ENCODE measurements around the gene HOXB6.
A peak's percentile ranks its signal among the peaks of the same experiment; 100 is the strongest.

The HOXB6 gene

DNA sequence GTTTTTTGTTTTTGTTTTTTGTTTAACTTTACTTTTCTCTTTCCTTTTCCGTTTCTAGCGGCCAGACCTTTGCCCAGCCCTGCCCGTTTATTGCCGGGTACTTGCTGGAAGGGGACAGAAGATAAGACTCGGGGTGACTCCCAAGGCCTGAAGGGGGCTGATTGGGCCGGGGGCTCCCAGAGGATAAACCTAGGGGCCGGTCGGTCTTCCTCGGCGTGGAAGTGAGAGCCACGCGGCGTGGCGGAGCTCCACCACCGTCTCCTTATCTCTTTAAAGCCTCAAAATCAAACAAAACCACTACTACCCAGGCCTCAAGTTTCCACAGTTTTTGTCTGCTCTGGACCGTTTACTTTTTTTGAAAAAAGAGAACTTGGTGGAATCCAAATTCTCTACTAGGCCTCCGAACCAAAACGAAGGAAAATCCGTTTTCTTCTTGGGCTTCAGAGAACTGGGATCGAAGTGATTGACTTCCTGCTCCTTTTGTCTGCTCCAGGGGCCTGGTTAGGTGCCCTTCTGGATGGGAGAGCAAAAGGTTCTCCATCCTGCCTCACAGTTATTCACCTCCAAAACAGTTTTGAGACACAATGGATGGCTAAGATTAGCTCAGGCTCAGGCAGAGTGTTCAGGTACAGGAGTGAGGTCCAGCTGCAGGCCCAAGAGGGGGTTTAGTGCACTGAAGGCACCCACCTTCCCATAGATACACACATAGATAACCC lies 29.9 kb upstream of the HOXB6 start:
- no peak for DNase-seq (ENCODE audit: low spot score)

DNA sequence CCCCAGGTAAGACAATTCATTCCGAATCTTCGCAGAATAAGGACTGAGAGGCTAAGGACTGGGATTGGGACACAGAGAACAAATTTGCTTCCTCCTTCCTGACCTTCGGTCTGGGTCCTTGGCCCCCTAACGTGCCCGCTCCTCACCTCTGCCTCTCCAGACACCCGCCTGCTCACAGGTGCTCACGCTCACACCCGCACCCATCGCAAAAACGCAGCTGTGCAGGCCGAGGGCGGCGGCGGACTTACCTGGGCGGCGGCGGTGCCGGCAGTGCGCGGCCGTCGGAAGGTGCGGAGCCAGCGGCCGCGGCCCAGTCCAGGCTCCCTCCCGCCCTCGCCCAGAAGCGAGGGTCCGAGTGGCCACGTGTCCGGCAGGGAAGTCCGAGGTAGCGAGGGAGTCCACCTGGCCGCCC lies 28.5 kb upstream of the HOXB6 start:
- no peak for DNase-seq (ENCODE audit: low spot score)

DNA sequence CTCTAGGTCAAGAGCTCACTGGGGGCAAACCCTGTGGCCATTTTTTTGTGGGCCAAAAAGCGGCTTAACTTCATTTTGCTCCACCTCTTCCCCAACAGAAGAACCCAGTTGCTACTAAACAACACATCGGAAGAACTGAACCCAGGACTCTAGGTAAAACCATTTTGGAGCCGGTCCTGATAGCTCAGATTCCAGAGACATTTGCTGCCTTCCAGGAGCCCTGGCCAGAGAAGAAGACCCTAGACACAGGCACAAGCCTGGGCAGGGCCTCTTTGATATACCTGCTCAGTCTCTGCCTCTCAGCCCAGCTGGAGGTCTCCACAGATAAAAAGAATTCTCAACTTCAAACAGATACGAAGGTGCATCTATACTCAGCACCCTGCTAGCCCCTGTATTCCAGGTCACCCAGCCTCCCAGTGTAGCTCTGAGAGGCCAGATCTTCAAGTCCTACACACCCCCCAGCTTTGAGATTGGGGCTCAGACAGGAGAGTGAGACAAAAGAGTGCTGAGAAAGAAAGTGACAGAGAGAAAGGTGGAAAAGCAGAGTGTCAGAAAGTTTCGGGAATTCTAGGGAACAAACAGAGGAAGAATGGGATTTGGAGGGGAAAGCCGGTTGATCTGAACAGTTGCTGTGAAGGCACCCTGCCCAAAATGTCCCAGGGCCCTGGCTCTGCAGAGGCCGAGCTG lies 27.9 kb upstream of the HOXB6 start:
- DNase-seq (ENCODE audit: low spot score): no peak

DNA sequence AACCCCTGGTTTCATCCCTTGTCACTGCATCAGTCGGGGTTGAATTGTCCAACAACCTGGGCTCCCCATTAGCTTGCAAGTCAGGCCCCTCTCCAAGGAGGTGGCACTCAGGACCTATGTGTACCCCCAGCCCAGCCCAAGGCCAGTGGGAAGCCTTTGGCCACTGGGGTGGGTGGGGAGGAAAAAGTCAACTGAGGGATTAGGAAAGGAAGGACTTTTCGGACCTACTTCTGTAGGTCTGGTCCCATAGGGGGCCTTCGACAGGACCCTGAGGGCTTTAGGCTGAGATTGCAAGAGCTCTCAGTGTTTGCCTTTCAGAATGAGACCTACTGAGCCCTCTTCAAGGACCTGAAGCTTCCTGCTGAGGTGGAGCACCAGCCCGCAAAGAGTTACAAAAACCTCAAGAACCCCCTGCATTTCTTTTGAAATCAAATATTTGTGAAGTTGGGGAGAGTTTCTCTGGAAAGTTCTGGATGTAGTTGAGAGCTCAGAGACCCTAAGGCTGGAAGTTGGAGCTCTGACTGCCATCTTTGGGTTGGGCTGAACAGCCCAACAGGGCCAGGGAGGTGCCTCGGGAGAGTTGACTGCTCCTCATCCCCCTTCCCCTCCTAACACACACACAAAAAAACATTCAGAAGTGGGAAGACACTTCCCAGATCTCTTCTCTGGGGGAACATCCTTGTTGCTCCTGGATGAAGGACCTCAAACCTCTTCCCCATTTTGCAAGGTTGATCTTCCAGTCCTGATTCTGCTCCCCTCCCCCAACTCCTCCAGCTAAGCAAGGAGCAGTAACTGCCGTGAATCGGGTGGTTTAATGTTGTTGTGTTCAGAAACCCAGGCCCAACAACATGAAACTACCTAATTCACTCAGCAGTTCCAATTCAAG lies 27.1 kb upstream of the HOXB6 start:
- no peak for DNase-seq (ENCODE audit: low spot score)

DNA sequence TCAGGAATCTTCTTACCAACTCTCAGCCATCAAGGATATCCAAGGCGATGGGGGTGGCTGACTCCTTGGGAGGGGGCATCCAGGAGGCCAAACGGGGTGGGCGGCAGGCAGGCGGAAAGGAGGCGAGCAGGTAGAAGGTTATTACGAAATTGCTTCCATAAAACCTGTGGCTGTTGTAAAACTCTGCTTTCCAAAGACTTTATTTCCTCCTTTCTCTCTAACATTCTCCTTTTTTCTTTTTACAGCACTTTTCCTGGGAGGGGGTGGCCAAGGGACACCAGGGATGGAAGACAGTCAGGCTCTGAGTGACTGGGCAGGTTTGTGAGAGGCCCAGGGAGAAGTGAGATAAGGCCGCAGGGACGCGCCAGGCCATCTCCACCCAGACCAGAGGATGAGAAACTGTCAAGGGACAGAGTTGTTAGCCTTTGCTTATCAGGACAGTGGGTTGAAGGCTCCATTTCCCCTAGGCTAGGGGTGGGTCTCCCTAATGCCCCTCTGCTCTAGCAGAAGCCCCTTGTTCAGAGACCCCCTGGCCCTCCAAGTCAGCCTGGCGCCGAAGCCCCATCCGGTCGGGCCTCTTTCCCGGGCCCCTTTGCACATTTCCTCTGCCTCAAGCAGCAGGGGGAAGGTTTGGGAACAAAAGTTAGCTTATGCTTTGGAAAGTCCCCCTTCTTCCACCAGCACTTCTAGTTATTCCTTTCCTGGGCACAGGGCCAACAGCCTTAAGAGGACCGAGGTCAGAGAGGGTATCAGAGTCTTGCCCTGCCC lies 26.3 kb upstream of the HOXB6 start:
- DNase-seq (ENCODE audit: low spot score): no peak

DNA sequence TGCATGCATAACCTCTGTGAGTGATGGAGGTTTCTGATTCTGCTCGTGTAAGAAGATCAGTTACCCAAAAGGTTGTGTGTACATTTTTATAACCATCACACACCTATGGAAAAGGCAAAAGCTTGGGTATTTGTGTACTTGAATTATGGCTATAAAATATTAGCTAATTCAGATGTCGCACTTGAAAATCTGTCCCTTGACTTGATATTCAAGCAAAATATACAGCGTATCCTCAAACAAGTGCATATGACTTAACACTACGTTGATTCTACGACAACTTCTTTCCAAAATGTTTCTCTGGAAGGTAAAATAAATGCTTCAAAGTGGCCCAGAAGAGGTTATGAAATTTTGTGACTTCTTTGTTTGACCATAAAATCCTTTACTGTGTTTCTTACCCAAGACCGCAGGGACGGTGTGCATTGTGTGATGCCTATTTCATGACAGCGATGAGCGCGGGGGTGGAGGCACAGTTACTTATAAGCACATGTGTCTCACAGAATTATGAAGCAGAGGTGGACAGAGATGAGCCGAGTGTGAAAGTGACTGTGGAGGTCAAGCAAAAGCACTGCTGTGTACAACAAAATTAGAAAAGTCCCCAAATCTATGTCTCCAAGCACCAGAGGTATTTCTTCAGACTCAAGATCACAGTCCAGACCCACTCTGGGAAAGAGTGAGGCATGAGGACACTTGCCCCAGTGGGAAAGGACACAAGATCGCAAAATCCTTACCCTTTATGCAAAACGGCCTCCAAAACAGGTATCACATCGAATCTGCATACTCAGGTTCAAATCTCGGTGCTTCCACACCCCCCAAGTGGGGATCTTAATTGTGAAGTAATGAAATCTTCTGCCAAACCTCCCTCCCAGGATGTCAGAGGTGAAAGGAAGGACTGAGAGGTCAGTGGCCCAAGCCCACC lies 25.5 kb upstream of the HOXB6 start:
- DNase-seq (ENCODE audit: low spot score): no peak

DNA sequence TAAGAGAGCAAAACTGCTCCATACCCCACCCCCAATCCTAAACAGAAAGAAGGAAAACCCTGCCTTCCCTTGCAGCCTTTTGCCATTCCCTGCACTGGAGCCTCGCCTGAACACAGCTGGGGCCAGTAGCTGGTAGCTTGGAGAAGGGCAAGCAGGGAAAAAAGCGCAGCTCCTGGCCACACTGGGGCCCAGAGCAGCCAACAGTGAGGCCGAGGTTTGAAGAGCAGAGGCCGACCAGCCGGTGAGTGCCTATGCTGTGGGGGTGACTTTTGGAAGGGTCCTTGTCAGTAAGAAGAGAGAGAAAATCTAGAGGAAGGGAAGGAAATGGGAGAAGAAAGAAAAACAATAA lies 24.6 kb upstream of the HOXB6 start:
- no peak for DNase-seq (ENCODE audit: low spot score)

DNA sequence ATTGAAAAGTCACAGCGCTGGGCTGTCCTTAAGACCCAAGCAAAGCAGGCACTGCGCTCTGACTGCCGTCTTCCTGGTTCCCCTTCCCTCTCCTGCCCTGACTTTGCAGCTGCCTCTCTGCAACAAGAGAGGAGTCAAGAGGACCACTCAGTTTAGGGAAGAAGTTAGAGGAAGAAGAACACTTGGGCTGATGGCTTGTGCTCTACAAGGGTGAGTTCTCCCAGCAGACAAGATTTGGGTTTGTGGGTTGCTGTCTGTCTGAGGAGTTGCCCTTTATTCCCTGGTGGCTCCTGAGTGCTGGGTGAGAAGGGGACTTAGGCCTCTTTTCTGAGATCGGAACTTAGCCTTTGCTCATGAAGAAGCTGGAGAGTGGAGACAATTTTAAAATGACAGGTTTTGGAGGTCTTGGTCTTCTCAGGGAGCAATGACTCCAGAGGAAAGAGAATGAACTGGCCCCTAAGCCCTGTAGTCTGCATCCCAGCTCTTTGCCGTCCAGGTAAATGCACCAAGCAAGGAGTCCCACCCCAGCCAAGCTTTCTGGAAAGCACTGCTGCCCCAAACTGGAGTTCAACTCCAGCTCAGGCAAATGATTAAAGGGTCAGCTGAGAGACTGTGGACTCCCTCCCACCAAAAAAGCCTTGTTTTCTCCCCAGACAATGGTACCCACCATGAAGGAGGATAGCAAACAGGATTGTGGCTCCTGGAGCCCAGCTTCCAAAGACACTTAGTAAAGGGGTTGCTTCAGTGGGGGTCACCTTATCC lies 24.0 kb upstream of the HOXB6 start:
- no peak for DNase-seq (ENCODE audit: low spot score)

DNA sequence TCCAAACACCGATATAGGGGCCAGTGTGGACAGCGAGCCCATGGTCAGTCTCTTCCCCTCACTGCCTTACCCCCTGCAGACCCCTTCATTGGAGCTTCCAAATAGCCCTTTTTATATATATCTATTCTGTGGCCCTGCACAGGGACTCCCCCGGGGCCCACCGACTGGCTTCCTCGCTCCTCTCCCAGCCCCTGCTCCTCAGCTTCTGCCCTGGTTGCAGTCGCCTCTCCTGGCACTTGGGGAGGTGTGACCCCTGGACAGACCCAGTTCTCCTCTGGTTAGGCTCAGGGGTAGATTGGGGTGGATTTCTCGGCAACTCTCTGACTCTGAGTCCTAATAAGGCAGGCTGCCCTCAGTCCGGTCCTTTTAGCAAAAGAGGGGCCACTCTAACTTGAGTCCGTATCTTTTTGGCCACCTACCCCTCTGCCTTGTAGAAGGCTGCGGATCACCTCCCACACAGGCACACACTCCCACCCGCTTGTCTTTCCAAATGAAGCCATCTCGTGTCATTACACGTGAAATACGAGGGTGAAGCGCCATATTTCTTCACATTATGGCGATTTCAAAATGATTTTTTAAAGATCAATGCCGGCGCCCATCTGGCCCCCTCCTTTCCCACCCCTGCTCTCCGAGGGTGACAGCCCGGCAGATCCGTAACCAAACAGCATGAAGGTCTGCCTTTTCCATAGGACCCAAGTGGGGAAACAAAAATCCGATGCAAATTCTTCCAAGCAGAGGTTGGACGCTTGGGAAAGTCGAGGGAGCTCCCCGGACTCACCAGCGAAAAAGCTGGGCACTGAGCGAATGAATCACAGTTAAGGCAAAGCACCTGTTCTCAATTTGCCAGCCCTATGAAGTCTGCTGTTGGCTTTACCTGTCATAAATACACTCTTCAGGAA lies 23.1 kb upstream of the HOXB6 start:
- DNase-seq (ENCODE audit: low spot score): no peak

DNA sequence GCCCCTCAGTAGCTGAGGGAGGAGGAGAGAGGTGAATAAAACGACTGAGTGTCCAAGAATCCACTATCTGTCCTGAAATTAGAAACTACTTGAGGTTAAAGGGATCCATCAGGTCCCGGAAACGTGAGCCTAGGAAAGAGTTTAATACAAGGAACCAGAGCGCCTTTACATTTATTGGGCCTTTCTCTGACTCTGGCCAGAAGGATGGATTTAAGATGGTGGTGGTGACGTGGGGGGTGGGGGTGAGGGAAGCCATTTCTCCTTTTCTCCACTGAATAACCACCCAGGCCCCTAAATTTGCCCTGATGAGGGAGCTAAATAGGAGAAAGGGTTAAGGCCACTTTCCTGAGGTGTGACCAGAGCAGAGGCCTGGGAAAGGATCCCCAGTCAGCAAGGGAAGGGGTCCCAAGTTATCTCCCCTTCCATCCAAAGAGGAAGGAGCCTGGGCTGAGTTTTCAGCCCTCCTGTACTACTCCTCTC lies 22.4 kb upstream of the HOXB6 start:
- no peak for DNase-seq (ENCODE audit: low spot score)

DNA sequence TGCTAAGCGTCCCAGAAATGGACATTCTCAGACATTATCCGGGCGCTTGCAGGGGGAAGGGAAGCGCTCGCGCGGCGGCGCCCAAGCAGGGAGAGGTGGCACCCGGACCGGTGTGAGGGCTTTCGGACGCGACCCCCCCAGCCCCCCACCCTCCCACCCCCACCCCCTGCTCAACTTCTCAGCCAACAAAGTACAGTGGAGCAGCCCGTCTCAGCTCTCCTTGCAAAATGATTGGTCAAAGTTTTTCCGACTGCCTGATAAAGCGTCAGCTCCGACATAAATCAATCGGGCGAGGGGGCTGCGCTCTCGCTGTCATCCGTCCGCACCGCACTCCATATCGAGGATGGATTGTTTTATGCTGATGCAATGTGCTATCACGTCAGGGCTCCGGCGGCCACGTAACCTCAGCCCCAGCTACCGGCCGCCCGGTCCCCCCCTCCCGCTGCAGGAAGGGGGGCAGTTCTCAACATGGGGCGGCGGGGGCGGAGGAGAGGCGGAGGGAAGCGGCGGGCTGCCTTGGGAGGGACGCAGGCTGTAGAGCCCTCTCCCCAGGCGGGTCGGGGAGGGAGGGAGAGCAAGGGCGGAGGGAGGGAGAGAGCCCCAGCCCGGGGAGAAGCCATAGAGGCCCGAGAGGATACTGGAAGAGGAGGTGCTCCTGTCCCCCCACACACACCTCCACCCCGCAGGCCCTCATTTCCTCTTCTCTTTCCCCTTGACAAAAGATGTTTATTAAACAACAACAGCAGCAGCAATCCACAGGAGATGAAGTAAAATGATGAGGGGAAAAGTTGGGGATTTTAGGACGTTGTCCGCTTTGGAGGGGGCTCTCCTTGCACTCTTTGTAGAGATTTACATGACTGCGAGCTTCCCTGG lies 21.7 kb upstream of the HOXB6 start, which contains the start of gene HOXB9:
Gene HOXB9, minus strand, starts transcription at position 114 of the 873 bp plus-strand sequence. Its CDS starts 89 bp downstream, at position 25.
- no peak for DNase-seq (ENCODE audit: low spot score)

DNA sequence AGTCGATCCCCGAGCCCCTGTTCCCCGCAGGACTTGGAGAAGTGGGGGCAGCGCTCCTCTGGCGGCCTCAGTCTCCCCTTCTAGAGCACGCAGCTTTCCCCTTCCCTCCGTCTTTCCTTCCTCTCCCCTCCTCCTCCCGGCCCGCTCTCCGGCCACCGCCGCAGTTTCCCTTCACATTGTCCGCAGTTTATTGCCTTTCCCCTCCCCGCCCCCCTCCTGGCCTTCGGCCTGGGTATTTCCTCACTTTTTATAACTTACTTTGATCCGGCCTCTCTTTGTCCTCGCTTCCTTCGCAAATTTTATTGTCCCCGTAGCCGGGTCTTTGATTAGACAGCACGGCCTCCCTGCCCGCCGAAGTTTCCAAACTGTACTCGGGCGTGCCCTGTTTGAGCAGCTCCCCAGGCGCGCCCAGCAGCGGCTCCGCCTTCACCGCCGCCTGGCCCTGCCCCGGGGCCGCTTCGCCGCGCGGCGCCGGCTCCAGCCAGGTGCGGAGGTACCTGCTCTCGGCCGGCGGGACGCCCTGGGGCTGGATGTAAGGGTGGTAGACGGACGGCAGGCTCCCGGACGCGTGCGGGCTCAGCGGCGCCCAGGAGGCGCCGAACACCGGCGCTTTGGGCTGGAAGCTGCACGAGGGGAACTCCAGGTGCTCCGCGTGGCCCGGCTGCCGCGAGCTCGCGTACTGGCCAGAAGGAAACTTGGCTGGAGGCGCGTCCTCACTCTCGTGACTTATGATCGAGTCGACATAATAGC lies 20.9 kb upstream of the HOXB6 start:
- peak; percentile 65 for DNase-seq (ENCODE audit: low spot score)

DNA sequence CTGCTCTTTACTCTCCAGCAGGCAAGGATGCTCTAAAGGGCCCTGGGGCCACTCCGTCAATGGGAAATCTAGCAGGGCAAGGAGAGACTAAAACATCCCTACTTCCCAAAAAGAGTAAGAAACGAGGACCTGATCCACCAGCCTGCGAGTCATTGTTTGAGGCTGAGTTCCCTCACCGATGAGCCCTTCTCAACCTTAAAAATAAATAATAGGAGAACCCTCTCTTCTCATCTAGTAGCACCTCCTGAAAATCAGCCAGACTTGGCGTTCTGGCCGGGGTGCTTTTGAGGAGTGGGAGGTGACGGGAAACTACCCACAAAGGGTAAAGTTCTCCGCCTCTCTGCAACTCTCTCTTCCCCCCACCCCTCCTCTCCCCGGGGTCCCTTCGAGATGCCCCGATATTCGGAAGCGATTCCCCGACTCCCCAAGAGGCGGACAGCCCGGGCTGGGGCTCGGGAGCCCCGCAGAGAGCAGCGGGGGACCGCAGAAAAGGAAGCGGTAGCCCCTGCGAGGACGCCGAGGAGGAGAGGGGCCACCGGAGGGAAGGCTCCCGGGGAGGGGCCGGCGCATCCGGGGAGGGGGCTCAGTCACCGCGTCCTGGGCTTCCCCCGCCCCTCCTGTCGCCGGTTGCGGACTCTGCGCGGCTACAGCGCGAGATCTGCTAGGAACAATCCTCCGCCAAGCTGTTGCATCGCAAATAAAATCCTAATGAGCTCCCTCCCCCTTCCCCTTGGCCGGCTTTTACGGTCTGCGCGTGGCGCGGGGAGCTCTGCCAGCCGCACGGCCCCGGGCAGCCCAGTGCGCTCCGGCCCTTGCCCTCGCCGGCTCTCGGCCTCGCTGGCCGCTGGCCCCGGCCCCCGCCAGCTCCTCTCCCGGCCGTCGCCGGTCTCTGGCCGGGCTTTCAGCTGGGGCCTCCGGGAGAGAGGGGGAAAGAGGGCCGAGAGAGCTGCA lies 20.0 kb upstream of the HOXB6 start:
- no peak for DNase-seq (ENCODE audit: low spot score)

DNA sequence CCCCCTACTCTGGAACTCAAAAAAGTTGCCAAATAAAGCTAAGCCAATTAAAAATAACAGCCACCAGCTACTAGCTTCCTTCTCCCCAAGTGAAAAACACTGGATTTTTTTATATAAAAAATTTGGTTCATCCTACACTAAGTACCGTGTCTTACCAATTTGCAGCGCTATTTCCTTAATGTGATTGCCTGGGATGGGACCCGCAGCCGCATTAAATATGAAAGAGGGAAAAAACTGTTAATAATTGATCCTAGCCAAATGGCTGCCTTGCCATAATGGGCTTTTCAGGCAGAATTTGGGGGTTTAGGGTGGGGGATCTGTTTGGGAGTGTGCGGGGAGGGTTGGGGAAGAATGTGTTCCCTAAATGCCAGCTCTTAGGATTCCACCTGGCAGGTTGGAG lies 19.3 kb upstream of the HOXB6 start:
- no peak for DNase-seq (ENCODE audit: low spot score)

DNA sequence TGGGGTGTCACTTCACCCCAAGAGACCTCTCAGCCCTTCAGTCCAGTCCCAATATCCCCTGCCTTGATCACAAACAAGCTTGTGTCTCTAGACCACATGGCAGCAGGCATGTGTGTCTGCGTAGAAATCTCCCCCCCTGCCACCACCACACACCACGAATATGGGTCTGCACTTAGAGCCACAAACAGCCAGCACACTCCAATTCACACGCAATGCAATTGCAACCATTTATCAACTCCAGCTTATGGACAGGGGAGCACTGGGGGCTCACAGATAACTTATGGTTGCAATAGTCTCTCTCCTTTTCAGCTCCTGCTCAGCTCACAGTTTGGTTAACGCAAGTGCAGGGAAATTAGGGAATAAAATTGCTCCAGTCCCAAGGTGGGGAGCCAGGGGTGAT lies 18.8 kb upstream of the HOXB6 start:
- no peak for DNase-seq (ENCODE audit: low spot score)

DNA sequence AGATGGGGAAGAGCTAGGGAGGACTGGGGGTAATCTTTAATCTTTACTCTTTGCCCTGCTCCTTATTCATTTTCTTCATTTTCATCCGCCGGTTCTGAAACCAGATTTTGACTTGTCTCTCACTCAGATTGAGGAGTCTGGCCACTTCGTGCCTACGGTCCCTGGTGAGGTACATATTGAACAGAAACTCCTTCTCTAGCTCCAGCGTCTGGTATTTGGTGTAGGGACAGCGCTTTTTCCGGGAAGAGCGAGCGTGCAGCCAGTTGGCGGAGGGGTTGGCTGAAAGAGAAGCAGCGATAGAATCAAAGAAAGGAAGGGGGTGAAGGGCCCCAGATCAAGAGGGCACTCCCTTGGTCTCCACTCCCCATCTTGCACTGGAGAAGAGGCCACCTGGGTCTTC lies 18.1 kb upstream of the HOXB6 start:
- DNase-seq (ENCODE audit: low spot score): no peak
